ENCODE results near the gene LRRC43. TPM values are rescaled to one million over a fixed set of nuclear protein-coding genes. Genes with fewer than 3 reads are reported as not detected.

The LRRC43 gene
- total and polyA plus RNA-seq, 2 of the 4 experiments (the other 2 are of a cell fraction) = 0.26 to 0.36 TPM

DNA sequence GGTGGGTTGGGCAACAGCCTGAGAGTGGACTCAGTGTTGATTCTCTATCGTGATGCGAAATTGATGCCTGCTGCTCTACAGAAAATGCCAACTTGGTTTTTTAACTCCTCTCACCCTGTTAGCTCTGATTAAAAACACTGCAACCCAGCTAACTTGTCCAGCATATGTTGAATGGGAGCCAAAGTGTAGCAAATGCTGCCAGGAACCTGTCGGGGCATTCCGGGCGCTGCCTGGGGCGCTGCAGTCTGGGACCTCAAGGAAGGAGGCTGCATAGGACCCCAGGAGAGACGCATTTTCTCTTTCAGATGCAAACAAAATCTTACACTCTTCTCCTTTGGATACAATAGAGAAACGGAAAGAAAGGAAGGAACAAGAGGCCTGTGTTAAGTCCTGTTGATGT lies 24.5 kb downstream of the LRRC43 start:
- in situ Hi-C loops (cut with MboI; ENCODE audit: low sequenced_read_pairs) (no loop called here), intact Hi-C loops (cut with micrococcal nuclease) (no loop called here), dilution Hi-C loops (cut with HindIII; ENCODE audit: low sequenced_read_pairs, unreplicated experiment) (no loop called here)
- H4K5ac ChIP-seq (ENCODE audit: low read depth, low read length) = no peak overlapping the region
- H3K4me2 ChIP-seq (ENCODE audit: low read depth, low read length) = no peak overlapping the region
- no peak overlapping the region for H2AK9ac ChIP-seq (replicated peaks; ENCODE audit: low read depth, low read length, poor library complexity)
- no peaks in the 10 kb centered on the region for H3K4me1 ChIP-seq (ENCODE audit: control insufficient read depth, insufficient read depth, low read length)
- no peaks in the 10 kb centered on the region for H3K9me3 ChIP-seq (ENCODE audit: control insufficient read depth, insufficient read depth, low read length)
- no peak overlapping the region for H2BK20ac ChIP-seq (ENCODE audit: low read depth, low read length)
- CTCF ChIA-PET = interaction anchor here (0.6 kb wide), 1 partner anchor 723 kb away, joined by 3 read pairs; no protein-coding TSS in a partner anchor
- TF ChIP-seq FOS (IDR thresholded peaks at IDR 0.05; ENCODE audit: low read depth, low read length) (no peak), RFX5 (IDR thresholded peaks at IDR 0.05; ENCODE audit: low read depth, low read length) (no peak), MXI1 (IDR thresholded peaks at IDR 0.05; ENCODE audit: borderline replicate concordance, low read depth, low read length) (no peak)
- H3K4ac ChIP-seq (ENCODE audit: low read depth, low read length) = no peak overlapping the region
- DNase-seq = no peak
- peaks cover 33% of the 10 kb centered on the region for H3K36me3 ChIP-seq (ENCODE audit: control insufficient read depth, insufficient read depth, low read length)
- ATAC-seq (ENCODE audit: low read depth) = no peak
- peaks cover 22% of the 10 kb centered on the region for H3K27me3 ChIP-seq (ENCODE audit: control insufficient read depth, insufficient read depth, low read length)
- H2AFZ ChIP-seq (replicated peaks; ENCODE audit: low read length, poor library complexity) = no peak overlapping the region
- POLR2A ChIA-PET (ENCODE audit: unreplicated experiment) = no interaction called here
- H3K23ac ChIP-seq (ENCODE audit: low read depth, low read length) = no peak overlapping the region
- no peak overlapping the region for H4K8ac ChIP-seq (ENCODE audit: low read depth in 2 of 2, low read length in 2 of 2)
- peaks cover 0 to 4% of the 10 kb centered on the region in 2 experiments; a peak in 1 of 4 replicates for H3K79me1 ChIP-seq (ENCODE audit: low read depth in 1 of 2, low read length in 2 of 2)
- no peak overlapping the region for H3K14ac ChIP-seq (replicated peaks; ENCODE audit: low read depth, low read length)
- H2AK5ac ChIP-seq (ENCODE audit: low read depth, low read length) = no peak overlapping the region
- peaks cover 18% of the 10 kb centered on the region for H4K20me1 ChIP-seq (ENCODE audit: insufficient read depth, low read length)
- no peak overlapping the region for H3K27ac ChIP-seq (ENCODE audit: insufficient read depth, low read length)
- no peak overlapping the region for H2BK5ac ChIP-seq (ENCODE audit: low read depth, low read length, poor library complexity, severe bottlenecking)
- H2BK120ac ChIP-seq (ENCODE audit: low read depth, low read length) = no peak overlapping the region
- H3K9me1 ChIP-seq (ENCODE audit: insufficient read depth, low read length) = no peaks in the 10 kb centered on the region; the same call in 1 of the 2 replicates
- no peak overlapping the region for H3K4me3 ChIP-seq (ENCODE audit: insufficient read depth, low read depth, low read length)
- no TSS peak for BruUV-seq (replicated peaks)
- H3K18ac ChIP-seq (ENCODE audit: low read depth, low read length) = no peak overlapping the region
- WGBS, 2 experiments (ENCODE audit: extremely low coverage in 2 of 2, insufficient read length in 1 of 2) = no CpG with 5 or more reads among the region's 8 CpGs
- H4K91ac ChIP-seq (ENCODE audit: insufficient read depth, low read depth, low read length) = no peak overlapping the region
- no peak overlapping the region for H3K56ac ChIP-seq (ENCODE audit: extremely low read depth, insufficient read depth, low read length)
- H3K9ac ChIP-seq (ENCODE audit: low read depth, low read length) = no peak overlapping the region
- no peak overlapping the region for H2BK15ac ChIP-seq (ENCODE audit: low read depth, low read length)

Measured in IMR-90 (cell line).